Mesendoderm (in vitro differentiated cells): ENCODE results near the gene QSOX2. TPM values are rescaled to one million over a fixed set of nuclear protein-coding genes. Genes with fewer than 3 reads are reported as not detected.

Source experiments
- DNase-seq: peaks from one replicate; pipeline ENCODE4 v3.0.0; 2013
- H2AK5ac ChIP-seq: 2 replicates; pipeline ENCODE4 v1.6.1; 2013; ENCODE audit warnings: low read length, inconsistent platforms
- H2BK120ac ChIP-seq: 2 replicates; pipeline ENCODE4 v1.6.1; 2013; ENCODE audit warnings: low read depth, mild to moderate bottlenecking, low read length, moderate library complexity, mixed read lengths
- H2BK15ac ChIP-seq: replicated peaks from 2 replicates; pipeline ENCODE4 v1.6.1; 2013; ENCODE audit warnings: low read depth, mild to moderate bottlenecking, moderate library complexity
- H2BK5ac ChIP-seq: 2 replicates; pipeline ENCODE4 v1.6.1; 2013; ENCODE audit warnings: low read length, inconsistent platforms
- H3K18ac ChIP-seq: 2 replicates; pipeline ENCODE4 v1.6.1; 2013; ENCODE audit warnings: mild to moderate bottlenecking, low read length, mixed read lengths
- H3K23ac ChIP-seq: one replicate; pipeline ENCODE4 v1.6.1; 2013; ENCODE audit warnings: low read length
- H3K27ac ChIP-seq: 2 replicates; pipeline ENCODE4 v1.5.1; 2013; ENCODE audit warnings: low read depth, mild to moderate bottlenecking, inconsistent platforms, low read length, moderate library complexity
- H3K27me3 ChIP-seq: 2 replicates; pipeline ENCODE4 v1.6.1; 2013; ENCODE audit warnings: low read length, control low read depth, mild to moderate bottlenecking, inconsistent platforms; ENCODE audit not compliant: insufficient read depth, poor library complexity
- H3K36me3 ChIP-seq: 2 replicates; pipeline ENCODE4 v1.6.1; 2013; ENCODE audit warnings: low read length, inconsistent platforms; ENCODE audit not compliant: control insufficient read depth, insufficient read depth
- H3K4ac ChIP-seq: one replicate; pipeline ENCODE4 v1.6.1; 2013; ENCODE audit warnings: low read depth, mild to moderate bottlenecking, low read length, moderate library complexity
- H3K4me1 ChIP-seq: 2 replicates; pipeline ENCODE4 v1.6.1; 2013; ENCODE audit warnings: low read depth, low read length, inconsistent platforms; ENCODE audit not compliant: control insufficient read depth
- H3K4me2 ChIP-seq: 2 replicates; pipeline ENCODE4 v1.6.1; 2013; ENCODE audit warnings: low read length
- H3K4me3 ChIP-seq: 2 replicates; pipeline ENCODE4 v1.5.1; 2013; ENCODE audit warnings: mild to moderate bottlenecking, low read length
- H3K56ac ChIP-seq: one replicate; pipeline ENCODE4 v1.6.1; 2013; ENCODE audit warnings: low read length
- H3K79me1 ChIP-seq: 2 replicates; pipeline ENCODE4 v1.6.1; 2013; ENCODE audit warnings: low read length, inconsistent platforms
- H3K79me2 ChIP-seq: 2 replicates; pipeline ENCODE4 v1.6.1; 2013; ENCODE audit warnings: mild to moderate bottlenecking, low read length; ENCODE audit not compliant: control insufficient read depth, insufficient read depth
- H3K9ac ChIP-seq: 2 replicates; pipeline ENCODE4 v1.6.1; 2013; ENCODE audit warnings: low read length, inconsistent platforms
- H4K5ac ChIP-seq: one replicate; pipeline ENCODE4 v1.6.1; 2013; ENCODE audit warnings: low read length
- H4K8ac ChIP-seq: one replicate; pipeline ENCODE4 v1.6.1; 2013; ENCODE audit warnings: low read depth, mild to moderate bottlenecking, control low read depth, low read length, moderate library complexity
- WGBS: extraction: QIAGEN DNeasy Blood & Tissue Kit; methylation state at CpG from one replicate; pipeline ENCODE4 v1.1.7; 2013; ENCODE audit warnings: low lambda C conversion rate, missing lambda C conversion rate; ENCODE audit not compliant: insufficient coverage; ENCODE audit errors: extremely low coverage; 5-methylcytosine and 5-hydroxymethylcytosine counted together
- polyA plus RNA-seq, 2 experiments: library from polyadenylated mRNA; stranded (reverse); fragments of 200-250 nt; gene quantifications; one replicate each; pipeline ENCODE4 v1.2.3, GENCODE V29; 2013

Gene QSOX2, protein sequence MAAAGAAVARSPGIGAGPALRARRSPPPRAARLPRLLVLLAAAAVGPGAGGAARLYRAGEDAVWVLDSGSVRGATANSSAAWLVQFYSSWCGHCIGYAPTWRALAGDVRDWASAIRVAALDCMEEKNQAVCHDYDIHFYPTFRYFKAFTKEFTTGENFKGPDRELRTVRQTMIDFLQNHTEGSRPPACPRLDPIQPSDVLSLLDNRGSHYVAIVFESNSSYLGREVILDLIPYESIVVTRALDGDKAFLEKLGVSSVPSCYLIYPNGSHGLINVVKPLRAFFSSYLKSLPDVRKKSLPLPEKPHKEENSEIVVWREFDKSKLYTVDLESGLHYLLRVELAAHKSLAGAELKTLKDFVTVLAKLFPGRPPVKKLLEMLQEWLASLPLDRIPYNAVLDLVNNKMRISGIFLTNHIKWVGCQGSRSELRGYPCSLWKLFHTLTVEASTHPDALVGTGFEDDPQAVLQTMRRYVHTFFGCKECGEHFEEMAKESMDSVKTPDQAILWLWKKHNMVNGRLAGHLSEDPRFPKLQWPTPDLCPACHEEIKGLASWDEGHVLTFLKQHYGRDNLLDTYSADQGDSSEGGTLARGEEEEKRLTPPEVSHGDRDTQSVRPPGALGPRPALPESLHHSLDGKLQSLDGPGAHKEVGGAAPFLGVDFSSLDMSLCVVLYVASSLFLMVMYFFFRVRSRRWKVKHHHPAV
- polyA plus RNA-seq (2013, experiment 1 of 2): 11.2 TPM
- polyA plus RNA-seq (2013, experiment 2 of 2): 11.3 TPM

DNA sequence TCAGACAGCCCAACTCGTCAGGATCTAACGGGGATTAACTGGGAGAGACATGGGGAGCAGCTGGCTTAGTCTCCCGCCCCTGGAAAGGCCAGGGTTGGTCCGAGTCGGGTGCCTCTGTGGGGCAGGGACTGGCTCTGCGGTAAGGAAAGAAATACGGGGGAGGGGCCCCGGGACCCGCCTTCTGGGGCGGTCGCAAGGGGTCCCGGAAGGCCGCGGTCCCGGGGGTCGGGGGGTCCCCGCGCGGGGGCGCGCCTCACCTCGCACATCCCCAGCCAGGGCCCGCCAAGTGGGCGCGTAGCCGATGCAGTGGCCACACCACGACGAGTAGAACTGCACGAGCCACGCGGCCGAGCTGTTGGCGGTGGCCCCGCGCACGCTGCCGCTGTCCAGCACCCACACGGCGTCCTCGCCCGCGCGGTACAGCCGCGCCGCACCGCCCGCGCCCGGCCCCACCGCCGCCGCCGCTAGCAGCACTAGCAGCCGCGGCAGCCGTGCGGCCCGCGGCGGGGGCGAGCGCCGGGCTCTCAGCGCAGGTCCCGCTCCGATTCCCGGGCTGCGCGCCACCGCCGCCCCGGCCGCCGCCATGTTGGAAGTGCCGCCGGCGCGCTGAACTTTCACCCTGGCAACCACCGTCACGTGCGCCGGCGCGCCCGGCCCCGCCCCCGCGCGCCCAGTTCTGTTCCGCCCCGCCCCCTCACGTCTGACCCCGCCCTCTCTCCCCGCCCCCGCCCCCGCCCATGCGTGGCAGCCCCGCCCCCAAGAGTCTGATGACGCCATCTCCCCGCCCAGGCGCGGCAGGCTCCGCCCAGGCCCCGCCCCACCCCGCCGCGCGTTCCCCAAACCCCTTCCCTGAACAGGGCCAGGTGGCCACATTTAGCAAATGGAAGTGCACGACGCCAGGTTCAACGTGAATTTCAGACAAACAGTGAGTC lies at the start of gene QSOX2:
Gene QSOX2, minus strand, starts transcription at position 594 of the 932 bp plus-strand sequence. Its CDS starts 9 bp downstream, at position 585.
- no peak within 1 kb of the TSS for H3K4ac ChIP-seq
- H3K36me3 ChIP-seq: no peaks in the 10 kb centered on the region
- WGBS: no CpG with 5 or more reads among the region's 112 CpGs
- H2BK120ac ChIP-seq: no peak within 1 kb of the TSS
- no peak within 1 kb of the TSS for H2BK15ac ChIP-seq
- H3K56ac ChIP-seq: peak within 1 kb of the TSS; percentile 88
- H3K23ac ChIP-seq: peak within 1 kb of the TSS; percentile 89
- no peak within 1 kb of the TSS for H3K18ac ChIP-seq
- peaks cover 30% of the 10 kb centered on the region for H3K79me1 ChIP-seq
- H3K27ac ChIP-seq: no peak within 1 kb of the TSS
- peak within 1 kb of the TSS; percentile 74 for H3K9ac ChIP-seq
- H4K8ac ChIP-seq: no peak within 1 kb of the TSS
- H2AK5ac ChIP-seq: no peak within 1 kb of the TSS
- peak within 1 kb of the TSS; percentile 61 for H3K4me3 ChIP-seq
- H2BK5ac ChIP-seq: no peak within 1 kb of the TSS
- H3K4me2 ChIP-seq: peak within 1 kb of the TSS; percentile 85
- H3K79me2 ChIP-seq: peaks cover 37% of the 10 kb centered on the region
- peak; percentile 75 for DNase-seq
- H3K4me1 ChIP-seq: peaks cover 3% of the 10 kb centered on the region
- H4K5ac ChIP-seq: no peak within 1 kb of the TSS
- no peaks in the 10 kb centered on the region for H3K27me3 ChIP-seq

DNA sequence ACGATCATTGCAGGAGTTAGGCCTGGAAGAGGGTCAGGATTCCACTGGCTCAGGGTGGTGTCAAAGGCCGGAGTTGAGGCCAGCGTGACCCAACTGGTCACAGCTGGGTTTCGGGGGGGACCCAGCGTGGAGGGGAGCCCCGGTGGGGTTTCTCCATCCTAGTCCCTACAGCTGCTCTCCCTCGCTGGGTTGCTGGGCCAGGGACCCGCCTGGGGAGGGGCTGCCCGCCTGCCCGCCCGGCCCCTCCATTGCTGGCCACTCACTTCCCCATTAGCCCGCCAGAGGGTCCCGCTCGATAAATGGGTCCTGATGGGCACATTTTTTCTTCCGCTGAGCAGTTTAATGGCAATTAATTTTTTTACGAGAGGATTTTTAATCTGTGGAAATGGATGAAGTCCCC lies 49.4 kb upstream of the QSOX2 start:
- Histone ChIP-seq H3K4me3 (no peak overlapping the region), H3K79me1 (no peaks in the 10 kb centered on the region), H3K4me2 (no peak overlapping the region), H2BK15ac (no peak overlapping the region), H3K18ac (no peak overlapping the region), H3K23ac (no peak overlapping the region), H4K5ac (no peak overlapping the region), H3K36me3 (no peaks in the 10 kb centered on the region), H3K4ac (no peak overlapping the region), H2BK5ac (no peak overlapping the region), H3K27ac (no peak overlapping the region), H2BK120ac (no peak overlapping the region), H3K27me3 (no peaks in the 10 kb centered on the region), H3K56ac (no peak overlapping the region), H3K4me1 (no peaks in the 10 kb centered on the region), H4K8ac (no peak overlapping the region), H3K79me2 (no peaks in the 10 kb centered on the region), H2AK5ac (no peak overlapping the region), H3K9ac (no peak overlapping the region)
- WGBS: no CpG with 5 or more reads among the region's 16 CpGs
- DNase-seq: no peak

- Histone ChIP-seq H3K23ac (no peak overlapping the region), H2AK5ac (no peak overlapping the region), H3K79me1 (no peaks in the 10 kb centered on the region), H3K9ac (no peak overlapping the region), H2BK15ac (no peak overlapping the region), H3K4me3 (no peak overlapping the region), H3K4me2 (no peak overlapping the region), H3K79me2 (no peaks in the 10 kb centered on the region), H3K4me1 (no peaks in the 10 kb centered on the region), H2BK120ac (no peak overlapping the region), H3K4ac (no peak overlapping the region), H3K36me3 (no peaks in the 10 kb centered on the region), H2BK5ac (no peak overlapping the region), H3K56ac (no peak overlapping the region), H3K27ac (no peak overlapping the region), H4K8ac (no peak overlapping the region), H4K5ac (no peak overlapping the region), H3K27me3 (no peaks in the 10 kb centered on the region), H3K18ac (no peak overlapping the region)
- no peak for DNase-seq
- no CpG with 5 or more reads among the region's 5 CpGs for WGBS
Measured at GRCh38 chr9:136294437-136294836, 48.8 kb upstream of the QSOX2 start.

DNA sequence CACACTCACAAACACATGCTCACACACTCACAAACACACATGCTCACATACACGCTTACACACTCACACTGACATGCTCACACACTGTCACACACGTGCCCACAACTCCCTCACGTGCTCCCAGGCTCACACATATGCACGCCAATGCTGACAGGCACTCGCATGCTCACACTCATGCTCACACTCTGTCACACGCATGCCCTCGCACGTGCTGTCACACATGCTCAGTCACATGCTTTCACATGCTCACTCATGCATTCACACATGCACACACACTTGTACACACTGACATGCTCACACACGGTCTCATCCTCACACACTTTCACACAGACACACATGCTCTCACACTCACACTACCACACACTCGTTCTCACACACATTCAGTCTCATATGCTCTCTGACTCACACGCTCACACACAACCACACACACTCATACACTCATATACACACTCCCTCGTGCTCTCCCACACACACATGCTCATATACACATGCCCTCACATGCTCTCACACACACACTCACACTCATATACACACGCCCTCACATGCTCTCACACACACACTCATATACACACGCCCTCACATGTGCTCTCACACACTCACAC lies 48.0 kb upstream of the QSOX2 start:
- H3K36me3 ChIP-seq: no peaks in the 10 kb centered on the region
- no peaks in the 10 kb centered on the region for H3K79me2 ChIP-seq
- H3K9ac ChIP-seq: no peak overlapping the region
- DNase-seq: no peak
- no peak overlapping the region for H3K56ac ChIP-seq
- no peak overlapping the region for H2BK120ac ChIP-seq
- no peak overlapping the region for H2BK15ac ChIP-seq
- no peak overlapping the region for H3K18ac ChIP-seq
- H3K4me3 ChIP-seq: peak overlapping the region; percentile 26
- H3K27ac ChIP-seq: no peak overlapping the region
- 100% methylated on average over 5 of the region's 14 CpGs for WGBS
- no peaks in the 10 kb centered on the region for H3K4me1 ChIP-seq
- H3K79me1 ChIP-seq: no peaks in the 10 kb centered on the region
- no peak overlapping the region for H4K8ac ChIP-seq
- no peak overlapping the region for H3K4me2 ChIP-seq
- no peak overlapping the region for H3K4ac ChIP-seq
- no peaks in the 10 kb centered on the region for H3K27me3 ChIP-seq
- H4K5ac ChIP-seq: no peak overlapping the region
- H2BK5ac ChIP-seq: no peak overlapping the region
- H2AK5ac ChIP-seq: no peak overlapping the region
- H3K23ac ChIP-seq: no peak overlapping the region

GRCh38 chr9:136292591-136293448 lies 47.2 kb upstream of the QSOX2 start:
- Histone ChIP-seq H3K9ac (no peak overlapping the region), H3K79me1 (no peaks in the 10 kb centered on the region), H3K79me2 (no peaks in the 10 kb centered on the region), H2AK5ac (no peak overlapping the region), H4K8ac (no peak overlapping the region), H3K4me1 (no peaks in the 10 kb centered on the region), H3K4me2 (no peak overlapping the region), H3K27ac (no peak overlapping the region), H2BK5ac (no peak overlapping the region), H3K56ac (no peak overlapping the region), H3K36me3 (no peaks in the 10 kb centered on the region), H3K27me3 (no peaks in the 10 kb centered on the region), H3K4ac (no peak overlapping the region), H4K5ac (no peak overlapping the region), H3K4me3 (no peak overlapping the region), H3K23ac (no peak overlapping the region), H3K18ac (no peak overlapping the region), H2BK120ac (no peak overlapping the region), H2BK15ac (no peak overlapping the region)
- no peak for DNase-seq
- no CpG with 5 or more reads among the region's 34 CpGs for WGBS
